Ovary (tissue), 9 donors: ENCODE measurements around the gene PDIA2. TPM values are rescaled to one million over a fixed set of nuclear protein-coding genes. Genes with fewer than 3 reads are reported as not detected.

Experiments used
- DNase-seq, 5 donors: peaks; one replicate each; pipeline ENCODE4 v3.0.0-alpha.2; 2019 to 2020
- H3K27ac ChIP-seq, 2 donors: fragments of 200-600 bp; one replicate each; pipeline versions ENCODE4 v1.5.1 to v1.8.0; 2019 to 2022
- H3K27me3 ChIP-seq: fragments of 200-600 bp; one replicate; pipeline ENCODE4 v1.8.0; 2022
- H3K36me3 ChIP-seq: fragments of 200-600 bp; sonication (generic); one replicate; pipeline ENCODE4 v1.5.1; 2019
- H3K4me1 ChIP-seq: one replicate; pipeline ENCODE4 v1.8.1; 2013; ENCODE audit warnings: mild to moderate bottlenecking, moderate library complexity; ENCODE audit not compliant: insufficient read depth
- H3K4me3 ChIP-seq: fragments of 200-600 bp; sonication (generic); one replicate; pipeline ENCODE4 v1.5.1; 2017
- H3K9me3 ChIP-seq, 2 donors: fragments of 200-600 bp in 1 of 2; sonication (generic) in 1 of 2; one replicate each; pipeline versions ENCODE4 v1.5.1 to v1.8.1; 2013 to 2019; ENCODE audit warnings: mild to moderate bottlenecking in 1 of 2, moderate library complexity in 1 of 2
- EP300 ChIP-seq: sonication (generic); formaldehyde crosslinking; IDR thresholded peaks from one replicate; pipeline ENCODE4 v1.6.1; 2017; ENCODE audit warnings: antibody characterized with exemption
- POLR2A ChIP-seq: fragments of 450-650 bp; IDR thresholded peaks from one replicate; pipeline ENCODE4 v1.6.1; 2017; ENCODE audit warnings: antibody characterized with exemption, mild to moderate bottlenecking, moderate library complexity
- WGBS, 3 donors: extraction: QIAGEN DNeasy Blood & Tissue Kit in 1 of 3; methylation state at CpG; one replicate each; pipeline versions ENCODE4 v1.1.5 to v1.1.7; 2013 to 2017; 5-methylcytosine and 5-hydroxymethylcytosine counted together
- intact Hi-C, 4 donors: fragments of 100-400 bp; cut with DNase I; formaldehyde crosslinking; loops; one replicate each; pipeline versions ENCODE4 v1.11.0 to v1.15.1; 2022 to 2023
- polyA plus RNA-seq, 2 donors: library from polyadenylated mRNA; stranded (reverse); fragments of 200-250 nt in 1 of 2; fragments of 350-450 nt in 1 of 2; fragmentation: Illumina TruSeq in 1 of 2; extraction: RNeasy Lipid Tissue Mini Kit (QIAGEN cat#74804) in 1 of 2; gene quantifications; one replicate each; pipeline ENCODE4 v1.2.3, GENCODE V29; 2013 to 2014
- total RNA-seq, 7 donors: library from RNA; depleted of rRNA in 2 of 7; stranded (reverse); fragments of >200 nt in 2 of 7; fragmentation: NEBNext Ultra II Directional in 3 of 7; extraction: Animal tissue kit (Norgen Biotek cat#: 25700) in 3 of 7; gene quantifications; one replicate each; pipeline versions ENCODE4 v1.1.0 to v1.2.4, GENCODE V29; 2016 to 2023
- TF ChIP-seq, protein P1 (sequence below), 3 donors: fragments of 450-650 bp in 2 of 3; fragments of 200-600 bp in 1 of 3; IDR thresholded peaks; one replicate each; pipeline versions ENCODE4 v1.5.1 to v1.8.0; 2016 to 2022; ENCODE audit warnings: antibody characterized with exemption in 3 of 3, mild to moderate bottlenecking in 1 of 3
- donor health status: DM: no; HTN: no; CAD: no; lungs with moderate emphysema.
- donor health status: DM: no; HTN: no; CAD: no.
- donor health status: Bipolar disorder and iron deficiency.
- donor health status: DM: yes; HTN: yes; CAD: no.
- donor health status: DM: no; HTN: no; CAD: no.
- donor health status: DM: yes; HTN: yes; CAD: no.

The PDIA2 gene
- total and polyA plus RNA-seq, 9 donors = 0.04 to 0.92 (median 0.32) TPM; not detected in 5

DNA sequence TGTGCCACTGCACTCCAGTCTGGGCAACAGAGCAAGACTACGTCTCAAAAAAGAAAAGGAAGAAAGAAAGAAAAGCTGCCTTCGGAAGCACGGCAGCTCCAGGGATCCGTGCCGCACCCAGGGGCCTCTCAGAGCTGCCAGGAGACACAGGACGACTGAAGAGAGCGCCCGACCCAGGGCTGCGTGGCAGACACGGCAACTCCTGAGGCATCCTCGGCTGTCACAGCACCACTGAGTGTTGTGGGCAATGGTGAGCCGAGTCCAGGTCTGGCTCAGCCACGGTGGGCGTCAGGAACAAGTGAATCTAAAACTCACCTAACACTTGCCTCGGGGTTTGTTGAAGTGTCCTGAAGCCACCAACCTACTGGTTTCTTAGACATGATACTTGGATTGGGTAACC, 28.8 kb downstream of the PDIA2 start:
- Histone ChIP-seq H3K27me3 (no peaks in the 10 kb centered on the region), H3K9me3 (no peaks in the 10 kb centered on the region), H3K4me1 (no peaks in the 10 kb centered on the region), H3K4me3 (no peak overlapping the region), H3K27ac (no peak overlapping the region), H3K36me3 (no peaks in the 10 kb centered on the region)
- no peak for DNase-seq
- 94 to 96% (median 94%) methylated on average over 15 of the region's 15 CpGs for WGBS, 3 donors
- TF ChIP-seq EP300 (no peak), POLR2A (no peak)
- TF ChIP-seq, protein P1, sequence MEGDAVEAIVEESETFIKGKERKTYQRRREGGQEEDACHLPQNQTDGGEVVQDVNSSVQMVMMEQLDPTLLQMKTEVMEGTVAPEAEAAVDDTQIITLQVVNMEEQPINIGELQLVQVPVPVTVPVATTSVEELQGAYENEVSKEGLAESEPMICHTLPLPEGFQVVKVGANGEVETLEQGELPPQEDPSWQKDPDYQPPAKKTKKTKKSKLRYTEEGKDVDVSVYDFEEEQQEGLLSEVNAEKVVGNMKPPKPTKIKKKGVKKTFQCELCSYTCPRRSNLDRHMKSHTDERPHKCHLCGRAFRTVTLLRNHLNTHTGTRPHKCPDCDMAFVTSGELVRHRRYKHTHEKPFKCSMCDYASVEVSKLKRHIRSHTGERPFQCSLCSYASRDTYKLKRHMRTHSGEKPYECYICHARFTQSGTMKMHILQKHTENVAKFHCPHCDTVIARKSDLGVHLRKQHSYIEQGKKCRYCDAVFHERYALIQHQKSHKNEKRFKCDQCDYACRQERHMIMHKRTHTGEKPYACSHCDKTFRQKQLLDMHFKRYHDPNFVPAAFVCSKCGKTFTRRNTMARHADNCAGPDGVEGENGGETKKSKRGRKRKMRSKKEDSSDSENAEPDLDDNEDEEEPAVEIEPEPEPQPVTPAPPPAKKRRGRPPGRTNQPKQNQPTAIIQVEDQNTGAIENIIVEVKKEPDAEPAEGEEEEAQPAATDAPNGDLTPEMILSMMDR (IDR thresholded peaks at IDR 0.05) = no peak
- intact Hi-C loops = no loop called here

DNA sequence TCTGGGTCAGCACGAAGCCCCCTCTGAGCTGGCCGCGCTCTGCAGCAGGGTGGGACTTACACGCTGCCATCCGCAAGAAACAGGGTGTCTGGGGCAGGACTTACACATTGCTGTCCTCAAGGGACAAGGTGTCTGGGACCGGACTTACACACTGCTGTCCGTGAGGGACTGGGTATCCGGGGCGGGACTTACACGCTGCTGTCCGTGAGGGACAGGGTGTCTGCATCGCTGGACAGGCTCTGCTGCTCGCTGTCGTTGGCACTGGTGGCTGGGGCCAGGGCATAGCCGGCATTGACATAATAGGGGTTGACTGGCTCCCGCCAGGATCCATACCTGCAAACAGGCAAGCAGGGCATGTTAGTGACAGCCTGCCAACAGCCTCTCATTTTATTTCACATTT, 31.4 kb downstream of the PDIA2 start:
- WGBS, 3 donors = 93 to 97% (median 93%) methylated on average over 16 of the region's 16 CpGs

DNA sequence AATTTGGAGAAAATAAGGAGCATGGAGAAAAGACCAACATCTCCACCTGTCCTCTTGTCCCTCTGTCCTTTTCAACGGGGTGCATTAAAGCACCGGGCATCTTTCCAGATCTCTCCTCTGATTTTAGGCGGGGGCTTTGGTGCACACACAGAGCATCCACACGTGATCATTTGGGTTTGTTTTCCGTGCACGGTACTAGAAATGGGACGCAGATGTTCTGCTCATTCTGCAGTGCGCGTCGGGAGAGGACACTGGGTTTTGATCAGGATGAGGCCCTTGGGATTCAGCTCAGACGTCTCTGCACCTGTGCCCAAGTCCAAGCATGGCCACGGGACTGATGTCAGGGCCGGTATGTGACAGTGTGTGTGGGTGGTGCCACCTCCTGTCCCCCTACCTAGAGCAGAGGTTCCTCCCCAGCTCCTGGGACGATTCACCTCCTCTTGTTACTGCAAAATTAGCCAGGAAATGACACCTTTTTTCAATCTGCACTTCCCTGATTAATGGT, 31.9 kb downstream of the PDIA2 start:
- intact Hi-C loops = no loop called here
- WGBS, 3 donors = 77 to 78% (median 78%) methylated on average over 14 of the region's 14 CpGs
- no peaks in the 10 kb centered on the region for H3K36me3 ChIP-seq
- no peaks in the 10 kb centered on the region for H3K9me3 ChIP-seq
- no peak overlapping the region for H3K27ac ChIP-seq
- H3K4me3 ChIP-seq = no peak overlapping the region
- no peak for DNase-seq
- no peaks in the 10 kb centered on the region for H3K27me3 ChIP-seq
- TF ChIP-seq, protein P1 (IDR thresholded peaks at IDR 0.05) = no peak
- no peaks in the 10 kb centered on the region for H3K4me1 ChIP-seq

More for the DNA sequence above, 31.4 kb downstream of the PDIA2 start:
- intact Hi-C loops = no loop called here
- Histone ChIP-seq H3K27me3 (no peaks in the 10 kb centered on the region), H3K9me3 (no peaks in the 10 kb centered on the region), H3K4me1 (no peaks in the 10 kb centered on the region), H3K4me3 (no peak overlapping the region), H3K27ac (no peak overlapping the region), H3K36me3 (no peaks in the 10 kb centered on the region)
- DNase-seq = no peak
- TF ChIP-seq, protein P1 (IDR thresholded peaks at IDR 0.05) = no peak
- TF ChIP-seq EP300 = no peak
- TF ChIP-seq POLR2A = no peak

DNA sequence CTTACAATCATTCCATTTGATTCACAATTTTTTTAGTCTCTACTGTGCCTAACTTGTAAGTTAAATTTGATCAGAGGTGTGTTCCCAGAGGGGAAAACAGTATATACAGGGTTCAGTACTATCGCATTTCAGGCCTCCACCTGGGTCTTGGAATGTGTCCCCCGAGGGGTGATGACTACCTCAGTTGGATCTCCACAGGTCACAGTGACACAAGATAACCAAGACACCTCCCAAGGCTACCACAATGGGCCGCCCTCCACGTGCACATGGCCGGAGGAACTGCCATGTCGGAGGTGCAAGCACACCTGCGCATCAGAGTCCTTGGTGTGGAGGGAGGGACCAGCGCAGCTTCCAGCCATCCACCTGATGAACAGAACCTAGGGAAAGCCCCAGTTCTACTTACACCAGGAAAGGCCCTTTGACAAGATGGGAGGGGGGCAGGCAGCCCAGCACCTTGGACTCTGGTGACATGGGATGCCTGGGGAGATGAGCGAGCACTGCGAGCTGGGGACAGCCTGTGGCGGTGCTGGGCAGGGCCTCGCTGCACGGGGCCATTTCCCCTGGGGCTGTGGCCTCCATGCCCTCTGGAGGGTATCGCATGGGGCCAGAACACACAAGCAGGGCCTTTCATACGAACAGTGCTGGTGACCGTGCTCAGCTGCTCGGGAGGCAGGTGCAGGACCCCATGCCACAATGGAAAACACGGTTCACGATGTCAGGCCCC, 33.9 kb downstream of the PDIA2 start:
- Histone ChIP-seq H3K27me3 (no peaks in the 10 kb centered on the region), H3K4me1 (no peaks in the 10 kb centered on the region), H3K9me3 (no peaks in the 10 kb centered on the region), H3K4me3 (no peak overlapping the region), H3K27ac (no peak overlapping the region), H3K36me3 (no peaks in the 10 kb centered on the region)
- DNase-seq = no peak
- intact Hi-C loops = no loop called here
- TF ChIP-seq EP300 (no peak), POLR2A (no peak)
- TF ChIP-seq, protein P1 (IDR thresholded peaks at IDR 0.05) = no peak
- 88 to 91% (median 90%) methylated on average over 18 to 19 of the region's 19 CpGs for WGBS, 3 donors
